Endothelial cell of umbilical vein (primary cell): Measurements from ENCODE around the gene SPRING1. TPM values are rescaled to one million over a fixed set of nuclear protein-coding genes. Genes with fewer than 3 reads are reported as not detected.

Source experiments
- BruUV-seq: library from RNA; stranded (reverse); fragments of 400-500 nt; replicated peaks from 2 replicates; lab custom pipeline; 2021; lab: Mats Ljungman, UMichigan
- CTCF ChIA-PET: fragments of 300-600, 350-600 bp; sonication (Branson Sonifier 250); formaldehyde crosslinking; loops from one replicate; lab custom pipeline; 2021; ENCODE audit warnings: antibody characterized with exemption, inconsistent platforms; lab: Charles Lee
- POLR2A ChIA-PET: fragments of 300-600, 350-600 bp; sonication (Branson Sonifier 250); formaldehyde crosslinking; loops from one replicate; lab custom pipeline; 2021; ENCODE audit warnings: antibody characterized with exemption, inconsistent platforms; lab: Charles Lee
- DNase-seq: peaks from one replicate; pipeline ENCODE4 v3.0.0-alpha.2; 2011; ENCODE audit warnings: low read depth, low spot score
- FAIRE-seq: peaks from 2 replicates; lab custom pipeline; 2011; peaks lifted over from hg19 to GRCh38; lab: Jason Lieb, UNC
- H2AFZ ChIP-seq: 2 replicates; pipeline ENCODE4 v1.6.0; 2012; ENCODE audit warnings: low read depth, low read length, control low read depth, inconsistent platforms
- H3K27ac ChIP-seq: 2 replicates; pipeline ENCODE4 v1.5.1; 2011; ENCODE audit warnings: low read depth, mild to moderate bottlenecking, control low read depth, low read length, moderate library complexity; ENCODE audit not compliant: insufficient read depth
- H3K27me3 ChIP-seq, 2 experiments: 2 replicates each; pipeline versions ENCODE4 v1.6.0 to v1.6.1; 2011; ENCODE audit warnings: low read length in 2 of 2, mixed read lengths in 1 of 2; ENCODE audit not compliant: control insufficient read depth in 2 of 2, insufficient read depth in 2 of 2
- H3K36me3 ChIP-seq, 2 experiments: 2 replicates in 1 of 2; 3 replicates in 1 of 2; pipeline ENCODE4 v1.5.1; 2011; ENCODE audit warnings: low read length in 2 of 2, mild to moderate bottlenecking in 1 of 2, moderate library complexity in 1 of 2; ENCODE audit not compliant: control insufficient read depth in 2 of 2, insufficient read depth in 2 of 2; ENCODE audit errors: extremely low read depth in 1 of 2
- H3K4me1 ChIP-seq: 3 replicates; pipeline ENCODE4 v1.5.1; 2011; ENCODE audit warnings: mild to moderate bottlenecking, low read length; ENCODE audit not compliant: control insufficient read depth, insufficient read depth; ENCODE audit errors: extremely low read depth
- H3K4me2 ChIP-seq: 2 replicates; pipeline ENCODE4 v1.6.1; 2011; ENCODE audit warnings: low read length, control low read depth, mixed read lengths; ENCODE audit not compliant: insufficient read depth
- H3K4me3 ChIP-seq, 3 experiments: fragments of 200-600 bp in 1 of 3; sonication (generic), shearing (Covaris generic) in 1 of 3; replicated peaks in 1 of 3; 2 replicates each; pipeline ENCODE4 v1.5.1; 2011 to 2016; ENCODE audit warnings: control low read depth in 3 of 3, low read length in 3 of 3, mild to moderate bottlenecking in 2 of 3, inconsistent platforms in 1 of 3, low read depth in 1 of 3, moderate library complexity in 1 of 3; ENCODE audit not compliant: insufficient read depth in 1 of 3
- H3K79me2 ChIP-seq: 2 replicates; pipeline ENCODE4 v1.6.0; 2012; ENCODE audit warnings: low read length, inconsistent platforms; ENCODE audit not compliant: control insufficient read depth, insufficient read depth
- H3K9ac ChIP-seq: replicated peaks from 2 replicates; pipeline ENCODE3; 2011; ENCODE audit warnings: low read length, control low read depth; ENCODE audit not compliant: insufficient read depth; ENCODE audit errors: extremely low read depth
- H3K9me1 ChIP-seq: replicated peaks from 3 replicates; pipeline ENCODE4 v1.6.0; 2011; ENCODE audit warnings: mild to moderate bottlenecking, low read length; ENCODE audit not compliant: control insufficient read depth, insufficient read depth; ENCODE audit errors: extremely low read depth
- H3K9me3 ChIP-seq: replicated peaks from 2 replicates; pipeline ENCODE4 v1.5.1; 2012; ENCODE audit warnings: low read length, inconsistent platforms; ENCODE audit not compliant: control insufficient read depth, insufficient read depth
- H4K20me1 ChIP-seq: replicated peaks from 2 replicates; pipeline ENCODE3; 2011; ENCODE audit warnings: mild to moderate bottlenecking, low read length; ENCODE audit not compliant: control insufficient read depth, insufficient read depth; ENCODE audit errors: extremely low read depth
- CTCF ChIP-seq, 2 donors: IDR thresholded peaks; 1 replicate in 1 of 2; 2 replicates in 1 of 2; pipeline ENCODE4 v1.5.1; 2011; ENCODE audit warnings: low read length in 2 of 2, mild to moderate bottlenecking in 2 of 2, moderate library complexity in 2 of 2, control low read depth in 1 of 2, inconsistent platforms in 1 of 2, low read depth in 1 of 2; ENCODE audit not compliant: insufficient read depth in 1 of 2; ENCODE audit errors: extremely low read depth in 1 of 2
- EZH2 ChIP-seq: IDR thresholded peaks from 2 replicates; pipeline ENCODE4 v1.6.1; 2012; ENCODE audit warnings: borderline replicate concordance, low read depth, mild to moderate bottlenecking, moderate library complexity, low read length, inconsistent platforms; ENCODE audit not compliant: severe bottlenecking
- FOS ChIP-seq: IDR thresholded peaks from 2 replicates; pipeline ENCODE4 v1.6.1; 2011; ENCODE audit warnings: mild to moderate bottlenecking, low read length, moderate library complexity, borderline replicate concordance; ENCODE audit not compliant: insufficient read depth
- GATA2 ChIP-seq: IDR thresholded peaks from 2 replicates; pipeline ENCODE4 v1.7.0; 2011; ENCODE audit warnings: low read depth, mild to moderate bottlenecking, moderate library complexity, mixed read lengths, low read length; ENCODE audit not compliant: insufficient read length, insufficient read depth
- JUN ChIP-seq: IDR thresholded peaks from 2 replicates; pipeline ENCODE4 v1.6.1; 2011; ENCODE audit warnings: borderline replicate concordance, low read depth; ENCODE audit not compliant: insufficient read length, insufficient read depth
- MYC ChIP-seq: IDR thresholded peaks from one replicate; pipeline ENCODE4 v1.6.1; 2011; ENCODE audit warnings: mild to moderate bottlenecking, low read depth, low read length
- POLR2A ChIP-seq: IDR thresholded peaks from 2 replicates; pipeline ENCODE4 v1.6.1; 2012; ENCODE audit warnings: low read depth, mild to moderate bottlenecking, control low read depth, low read length
- POLR2AphosphoS5 ChIP-seq: IDR thresholded peaks from 2 replicates; pipeline ENCODE4 v1.6.1; 2012; ENCODE audit warnings: low read depth, mild to moderate bottlenecking, control low read depth, low read length, moderate library complexity; ENCODE audit not compliant: insufficient read depth
- dilution Hi-C: fragments of 300-500 bp; cut with MboI; formaldehyde crosslinking; loops from one replicate; pipeline ENCODE4 v1.15.0; 2019; ENCODE audit warnings: low sequenced_read_pairs; ENCODE audit not compliant: extremely low pct_ligation_motif_present
- intact Hi-C: fragments of 100-400 bp; cut with micrococcal nuclease; formaldehyde crosslinking; loops from one replicate; pipeline ENCODE4 v1.10.0; 2022
- polyA plus RNA-seq, 4 experiments: library from polyadenylated mRNA; depleted of rRNA in 3 of 4; stranded (reverse) in 3 of 4; unstranded in 1 of 4; fragments of >200 nt; gene quantifications; 2 replicates each; pipeline versions ENCODE4 v1.2.1 to v1.2.3, GENCODE V29; 2011 to 2012; ENCODE audit warnings: missing spikeins in 1 of 4
- total RNA-seq: library from RNA; stranded (reverse); gene quantifications from 2 replicates; pipeline ENCODE4 v1.2.3, GENCODE V29; 2021
- TF ChIP-seq, protein P1 (sequence below): IDR thresholded peaks from 2 replicates; pipeline ENCODE4 v1.6.1; 2011; ENCODE audit not compliant: insufficient read depth, insufficient read length

SPRING1 gene
- total and polyA plus RNA-seq, 2 donors (not counting 3 experiments of a cell fraction or from before 2014, with no cell fraction given): 17.5 to 40.4 TPM

- H3K27ac ChIP-seq: no peak overlapping the region
- no peaks in the 10 kb centered on the region for H3K9me3 ChIP-seq
- no peaks in the 10 kb centered on the region for H3K79me2 ChIP-seq
- peaks cover 16% of the 10 kb centered on the region in 2 experiments for H3K27me3 ChIP-seq
- ChIA-PET CTCF (interaction anchor here (1.0 to 3.7 kb wide), 2 partner anchors 11 to 558 kb away, joined by 4 to 25 read pairs; no protein-coding TSS in a partner anchor), POLR2A (no interaction called here)
- H3K4me1 ChIP-seq: no peaks in the 10 kb centered on the region
- H3K36me3 ChIP-seq: no peaks in the 10 kb centered on the region
- intact Hi-C loops (no loop called here), dilution Hi-C loops (no loop called here)
- H3K9ac ChIP-seq: no peak overlapping the region
- FAIRE-seq (no peak), DNase-seq (no peak)
- no peaks in the 10 kb centered on the region for H3K9me1 ChIP-seq
- H4K20me1 ChIP-seq: no peaks in the 10 kb centered on the region
- TF ChIP-seq POLR2A: no peak
- TF ChIP-seq JUN: no peak
- no peak for TF ChIP-seq EZH2
- BruUV-seq: no TSS peak
- H3K4me2 ChIP-seq: no peak overlapping the region
- no peak overlapping the region for H3K4me3 ChIP-seq
- H2AFZ ChIP-seq: no peak overlapping the region
These were observed 39.3 kb downstream of the SPRING1 start for GRCh38 chr12:116698554-116699075.

GRCh38 chr12:116698116-116698515 is 39.8 kb downstream of the SPRING1 start:
- no peaks in the 10 kb centered on the region for H3K4me1 ChIP-seq
- BruUV-seq: no TSS peak
- dilution Hi-C loops: no loop called here
- no peaks in the 10 kb centered on the region for H3K9me3 ChIP-seq
- H3K4me2 ChIP-seq: no peak overlapping the region
- H3K4me3 ChIP-seq: no peak overlapping the region
- H3K27me3 ChIP-seq: peaks cover 21% of the 10 kb centered on the region in 2 experiments
- CTCF ChIA-PET: interaction anchor here (1.0 to 3.7 kb wide), 4 partner anchors 11 to 700 kb away, joined by 3 to 25 read pairs (median 4); no protein-coding TSS in a partner anchor
- H3K79me2 ChIP-seq: no peaks in the 10 kb centered on the region
- POLR2A ChIA-PET: no interaction called here
- no peak for TF ChIP-seq CTCF (IDR thresholded peaks at IDR 0.05; ENCODE audit: extremely low read depth in 1 of 2, insufficient read depth in 1 of 2, low read depth in 1 of 2, low read length in 2 of 2)
- no peak for TF ChIP-seq EZH2
- no peak for TF ChIP-seq GATA2
- TF ChIP-seq, protein P1, sequence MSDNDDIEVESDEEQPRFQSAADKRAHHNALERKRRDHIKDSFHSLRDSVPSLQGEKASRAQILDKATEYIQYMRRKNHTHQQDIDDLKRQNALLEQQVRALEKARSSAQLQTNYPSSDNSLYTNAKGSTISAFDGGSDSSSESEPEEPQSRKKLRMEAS: no peak
- no peak for TF ChIP-seq POLR2AphosphoS5
- no peak for TF ChIP-seq POLR2A
- no peak for TF ChIP-seq FOS
- no peak for TF ChIP-seq JUN
- no peak for TF ChIP-seq MYC
- no peaks in the 10 kb centered on the region for H3K36me3 ChIP-seq
- H4K20me1 ChIP-seq: no peaks in the 10 kb centered on the region
- no peak overlapping the region for H3K9ac ChIP-seq
- FAIRE-seq (no peak), DNase-seq (no peak)
- intact Hi-C loops: no loop called here
- no peak overlapping the region for H2AFZ ChIP-seq
- H3K27ac ChIP-seq: no peak overlapping the region
- no peaks in the 10 kb centered on the region for H3K9me1 ChIP-seq
